T-helper 2 cell treated with Interferon-gamma antibody and Interleukin-4, amounts not matched to agents 100 ng/mL and 5 ng/mL, for 36 hours (primary cell): ENCODE results near the gene LGALS3BP. TPM values are rescaled to one million over a fixed set of nuclear protein-coding genes. Genes with fewer than 3 reads are reported as not detected.
"Not testable (repeated sequence)": the region's sequence is repeated elsewhere in the genome, so short reads cannot be mapped to it uniquely, and the experiment has no call there.

Experiments used
- intact Hi-C: fragments of 100-400 bp; cut with micrococcal nuclease; formaldehyde crosslinking; loops from one replicate; pipeline ENCODE4 v1.15.1; 2023
- total RNA-seq: library from RNA; stranded (reverse); gene quantifications from 2 replicates; pipeline ENCODE4 v1.2.3, GENCODE V29; 2022

The LGALS3BP gene
- total RNA-seq, 1 donor from 2014 or later = 147 TPM

DNA sequence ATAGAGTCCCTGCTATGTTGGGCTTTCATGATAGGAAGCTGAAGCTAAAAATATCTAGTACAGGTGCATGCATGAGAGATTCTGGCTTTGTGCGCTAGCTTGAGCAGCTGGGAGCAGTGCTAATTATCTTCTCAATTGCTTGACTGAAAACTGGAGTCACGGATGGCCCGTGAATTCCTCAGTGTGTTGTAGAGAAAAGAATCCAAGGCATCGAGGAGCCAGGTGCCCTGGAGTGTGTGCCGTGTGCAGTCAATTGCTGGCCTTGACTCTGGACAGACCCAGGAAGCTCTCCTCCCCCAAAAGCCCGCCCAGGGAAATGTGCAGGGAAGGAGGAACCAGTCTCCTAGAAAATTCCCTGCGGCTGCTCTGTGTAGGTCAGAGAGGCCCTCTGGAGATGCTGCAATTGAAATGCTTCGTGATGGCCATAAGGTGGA is 14.2 kb downstream of the LGALS3BP start:
- intact Hi-C loops = no loop called here

DNA sequence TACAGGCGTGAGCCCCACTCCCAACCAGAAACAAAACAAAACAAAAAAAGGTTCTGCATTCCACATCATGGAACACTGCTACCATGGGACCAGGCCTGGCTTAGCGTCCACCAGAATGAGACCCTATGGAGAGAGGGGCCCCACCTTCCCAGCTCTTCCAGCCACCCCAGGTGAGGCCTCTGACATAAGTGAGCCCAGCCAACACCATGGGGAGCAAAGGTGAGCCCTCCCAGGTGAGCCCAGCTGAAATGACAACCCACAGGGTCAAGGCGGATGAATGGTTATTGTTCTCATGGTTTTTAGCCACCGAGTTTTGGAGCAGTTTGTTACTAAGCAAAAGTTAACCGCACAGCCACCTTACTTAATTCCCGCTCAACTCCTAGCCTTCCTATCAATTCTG is 16.3 kb downstream of the LGALS3BP start:
- intact Hi-C loops = no loop called here

DNA sequence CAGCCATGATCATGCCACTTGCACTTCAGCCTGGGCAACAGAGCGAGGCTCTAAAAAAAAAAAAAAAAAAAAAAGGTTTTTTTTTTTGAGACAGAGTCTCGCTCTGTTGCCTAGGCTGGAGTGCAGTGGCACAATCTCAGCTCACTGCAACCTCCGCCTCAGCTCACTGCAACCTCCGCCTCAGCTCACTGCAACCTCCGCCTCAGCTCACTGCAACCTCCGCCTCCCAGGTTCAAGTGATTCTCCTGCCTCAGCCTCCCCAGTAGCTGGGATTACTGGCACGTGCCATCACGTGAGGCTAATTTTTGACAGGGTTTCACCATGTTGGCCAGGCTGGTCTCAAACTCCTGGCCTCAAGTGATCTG is 16.8 kb downstream of the LGALS3BP start:
- intact Hi-C loops = not testable (repeated sequence)

DNA sequence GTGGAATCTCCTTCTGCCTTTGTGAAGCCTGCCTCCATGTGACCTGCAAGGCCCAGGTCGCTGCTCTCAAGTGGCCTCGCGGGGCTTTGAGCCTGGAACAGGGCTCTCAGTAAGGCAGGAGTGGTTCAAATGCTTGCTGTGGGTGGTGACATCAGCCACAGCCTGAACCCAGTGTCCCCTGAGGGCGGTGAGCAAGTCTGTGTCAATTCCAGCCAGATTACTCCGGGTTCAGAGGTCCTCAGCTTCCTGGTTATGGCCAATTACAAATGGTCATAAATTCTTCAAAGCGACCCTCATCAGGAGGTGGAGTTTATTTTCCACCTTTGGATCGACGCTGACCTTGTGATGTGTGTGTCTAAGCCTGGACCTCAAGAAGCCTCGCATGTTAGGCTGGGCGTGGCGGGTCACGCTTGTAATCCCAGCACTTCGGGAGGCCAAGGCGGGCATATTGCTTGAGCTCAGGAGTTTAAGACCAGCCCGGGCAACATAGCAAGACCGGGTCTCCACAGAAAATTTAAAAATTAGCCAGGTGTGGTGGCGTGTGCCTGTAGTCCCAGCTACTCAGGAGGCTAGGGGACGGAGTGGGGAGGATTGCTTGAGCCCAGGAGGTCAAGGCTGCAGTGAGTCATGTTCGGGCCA is 17.3 kb downstream of the LGALS3BP start:
- intact Hi-C loops = no loop called here

DNA sequence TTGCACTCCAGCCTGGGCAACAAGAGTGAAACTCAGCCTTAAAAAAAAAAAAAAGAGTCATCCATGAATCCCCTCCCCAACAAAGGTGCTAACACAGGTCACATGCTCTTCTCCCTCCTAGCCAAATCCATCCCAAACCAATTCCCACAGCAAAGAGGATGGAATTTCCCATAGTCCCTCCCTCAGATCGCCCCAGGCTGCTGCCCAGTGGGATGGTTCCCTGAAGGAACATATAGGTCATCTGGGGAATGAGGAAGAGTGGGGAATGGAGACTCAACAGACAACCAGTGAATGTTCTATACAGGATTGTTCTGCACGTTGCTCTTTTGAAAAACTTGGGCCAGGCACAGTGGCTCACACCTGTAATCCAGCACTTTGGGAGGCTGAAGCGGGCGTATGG is 18.2 kb downstream of the LGALS3BP start:
- intact Hi-C loops = no loop called here

DNA sequence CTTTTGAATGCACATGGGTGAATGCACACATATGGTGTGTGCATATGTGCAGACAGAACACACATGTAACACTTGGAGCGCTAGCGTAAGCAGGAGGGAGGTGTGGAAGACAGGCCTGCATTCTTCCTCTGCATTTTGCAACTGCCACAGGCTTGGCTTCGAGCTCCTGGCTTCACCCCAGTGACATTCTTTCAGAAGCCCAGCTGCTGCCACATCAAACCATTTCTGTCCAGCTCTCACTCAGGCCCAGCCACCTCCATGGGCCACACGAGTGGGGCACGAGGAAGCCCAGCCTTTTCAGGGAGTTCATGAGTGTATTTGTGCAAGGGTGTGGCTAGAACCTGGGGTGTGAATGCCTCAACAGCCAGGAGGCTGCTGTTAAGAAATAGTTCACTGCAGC is 18.8 kb downstream of the LGALS3BP start:
- intact Hi-C loops = no loop called here

DNA sequence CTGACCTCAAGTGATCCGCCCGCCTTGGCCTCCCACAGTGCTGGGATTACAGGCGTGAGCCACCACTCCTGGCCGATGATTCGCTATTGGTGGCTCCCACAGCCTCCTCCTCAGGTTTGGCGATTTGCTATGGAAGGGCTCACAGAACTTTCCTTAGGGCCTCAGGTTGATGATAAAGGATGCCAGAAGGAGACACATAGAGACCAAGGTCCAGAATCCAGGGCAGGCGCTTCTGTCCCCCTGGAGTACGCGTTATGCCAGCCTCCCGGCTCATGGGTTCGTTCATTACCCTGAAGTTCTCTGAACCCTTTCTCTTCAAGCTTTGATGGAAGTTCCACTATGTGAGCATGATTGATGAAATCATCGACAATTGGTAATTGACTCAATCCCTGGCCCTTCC is 19.9 kb downstream of the LGALS3BP start:
- intact Hi-C loops = no loop called here

DNA sequence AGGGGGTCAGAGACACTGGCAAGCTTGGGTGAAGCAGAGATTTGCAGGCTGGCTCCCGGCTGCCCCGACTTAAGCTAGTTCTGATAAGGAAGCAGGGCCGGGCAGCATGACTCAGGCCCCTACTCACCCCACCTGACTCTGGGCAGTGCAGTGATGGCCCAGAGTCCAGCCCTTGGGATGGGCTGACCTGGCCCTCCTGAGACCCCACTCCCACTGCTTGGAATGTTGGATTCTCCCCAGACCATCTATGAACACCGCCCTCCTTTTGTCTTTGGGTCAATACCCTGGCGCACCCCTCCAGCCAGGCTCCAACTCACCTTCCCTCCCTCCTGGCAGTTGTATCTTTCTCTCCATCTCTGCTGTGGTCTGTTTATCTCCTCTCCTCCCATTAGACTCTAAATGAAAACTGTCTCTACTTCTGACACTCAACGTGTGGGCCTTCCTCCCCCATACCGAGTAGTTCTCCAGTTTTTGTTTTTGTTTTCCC is 21.0 kb downstream of the LGALS3BP start:
- intact Hi-C loops = no loop called here

DNA sequence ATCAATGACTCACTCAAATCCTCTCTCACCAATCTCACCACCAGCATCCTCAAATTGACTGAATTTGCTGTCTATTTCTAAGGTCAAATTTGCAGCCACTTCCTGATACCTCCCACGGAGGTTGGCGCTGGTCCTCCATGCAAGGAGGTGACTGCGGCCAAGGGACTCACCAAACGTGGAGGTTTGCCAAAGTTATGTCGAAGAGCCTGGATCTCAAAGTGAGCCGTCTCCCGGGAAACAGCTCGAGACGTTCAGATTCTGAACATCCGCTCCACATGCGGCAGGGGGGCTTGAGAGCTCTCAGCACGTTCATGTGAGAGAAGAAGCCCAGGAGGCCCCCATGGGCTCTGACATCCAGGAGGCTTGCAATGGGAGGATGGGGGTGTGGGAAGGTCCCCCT is 22.6 kb downstream of the LGALS3BP start:
- intact Hi-C loops = no loop called here

DNA sequence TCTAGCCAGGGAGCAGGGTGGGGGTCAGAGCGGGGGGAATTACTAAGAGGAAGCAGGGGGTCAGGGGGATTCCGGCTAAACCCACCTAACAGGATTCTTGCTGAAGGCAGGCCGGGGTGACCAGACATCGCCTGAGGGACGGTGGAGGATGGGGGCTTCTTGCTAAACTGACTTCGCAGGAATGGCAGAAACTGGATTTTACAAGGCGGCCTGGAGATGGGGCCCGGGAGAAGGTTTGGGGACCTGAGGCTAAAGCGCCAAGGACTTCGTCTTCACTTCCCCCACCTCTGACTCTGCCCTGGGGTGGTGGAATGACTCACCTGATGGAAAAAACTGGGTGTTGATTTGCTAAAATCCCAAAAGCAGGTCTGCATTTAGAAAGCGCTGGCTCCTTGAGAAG is 23.5 kb downstream of the LGALS3BP start:
- intact Hi-C loops = no loop called here

DNA sequence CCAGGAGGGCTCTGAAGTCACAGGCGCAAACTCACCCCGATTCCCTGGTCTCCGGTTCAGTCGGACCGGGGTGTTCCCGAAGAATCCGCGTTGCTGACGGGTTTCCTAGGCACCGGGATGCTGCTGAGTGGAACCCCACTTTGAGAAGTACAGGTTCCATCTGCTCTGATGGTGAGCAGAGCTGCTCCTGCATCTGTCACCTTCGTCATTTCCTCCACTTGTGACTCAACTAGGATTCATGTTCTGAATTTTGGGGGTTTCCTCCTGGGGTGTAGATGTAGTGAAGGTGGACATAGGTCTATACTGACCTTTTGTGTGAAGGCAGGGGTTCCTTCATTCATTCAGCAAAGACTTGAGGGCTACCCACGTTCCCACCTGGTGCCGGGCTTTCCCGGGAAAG is 25.0 kb downstream of the LGALS3BP start:
- intact Hi-C loops = no loop called here

DNA sequence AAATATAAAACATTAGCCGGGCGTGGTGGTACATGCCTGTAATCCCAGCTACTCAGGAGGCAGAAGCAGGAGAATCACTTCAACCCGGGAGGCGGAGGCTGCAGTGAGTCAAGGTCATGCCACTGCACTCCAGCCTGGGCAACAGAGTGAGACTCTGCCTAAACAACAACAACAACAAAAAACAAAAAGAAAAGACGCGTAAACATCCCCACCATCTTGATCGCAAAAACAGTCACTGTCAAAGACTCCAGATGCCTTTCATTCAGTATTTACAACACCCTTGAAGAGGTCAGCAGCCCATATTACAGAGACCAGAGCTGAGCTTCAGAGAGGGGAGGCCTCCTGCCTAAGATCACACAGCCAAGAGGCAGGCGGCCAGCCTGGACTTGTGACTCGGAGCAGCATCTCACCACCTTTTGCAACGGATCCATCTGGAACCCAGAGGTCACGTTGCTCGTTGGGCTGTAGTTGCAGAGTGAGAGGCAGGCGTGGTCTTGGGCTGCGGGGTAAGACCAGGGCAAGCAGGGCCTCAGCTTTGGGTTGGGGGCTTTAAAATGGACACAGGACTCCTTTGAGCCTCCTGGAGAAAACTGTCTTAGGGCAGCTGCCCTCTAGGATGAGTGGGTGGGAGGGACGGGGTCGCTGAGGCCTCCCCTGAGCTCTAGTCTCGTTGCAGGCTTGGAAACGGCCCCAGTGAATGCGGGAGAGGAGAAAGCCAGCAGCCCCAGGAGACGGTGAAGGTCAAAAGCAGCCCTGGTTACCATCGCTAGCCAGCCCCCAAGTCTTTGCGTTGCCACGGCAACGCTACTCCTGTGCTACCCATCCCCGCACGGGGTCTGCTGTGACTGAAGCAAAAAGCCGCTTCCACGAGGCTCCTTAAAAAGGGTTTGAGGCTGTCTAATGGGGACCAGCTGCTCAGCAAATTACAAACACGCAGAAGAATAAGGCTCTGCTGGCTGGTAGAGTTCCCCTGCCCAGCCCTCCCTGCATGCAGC is 26.1 kb downstream of the LGALS3BP start:
- intact Hi-C loops = no loop called here

DNA sequence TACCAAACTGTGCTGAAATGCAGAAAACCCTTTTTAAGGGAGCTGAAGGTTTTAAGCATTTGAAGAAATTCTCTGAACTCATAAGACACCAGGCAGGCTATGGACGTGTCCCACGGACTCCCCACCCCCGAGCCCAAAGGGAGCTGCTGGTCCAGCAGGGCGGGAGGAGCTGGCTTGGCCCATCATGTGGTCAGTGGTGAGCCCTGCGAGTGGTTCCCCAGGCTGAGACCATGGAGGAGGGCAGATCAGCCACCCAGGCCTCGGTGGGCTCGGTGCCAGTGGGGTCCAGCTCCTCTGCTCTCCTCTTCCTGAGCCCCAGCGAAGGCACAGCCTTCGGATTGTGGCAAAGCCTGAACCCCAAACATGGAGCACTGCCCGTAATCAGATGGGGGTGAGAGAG is 27.0 kb downstream of the LGALS3BP start:
- intact Hi-C loops = no loop called here

DNA sequence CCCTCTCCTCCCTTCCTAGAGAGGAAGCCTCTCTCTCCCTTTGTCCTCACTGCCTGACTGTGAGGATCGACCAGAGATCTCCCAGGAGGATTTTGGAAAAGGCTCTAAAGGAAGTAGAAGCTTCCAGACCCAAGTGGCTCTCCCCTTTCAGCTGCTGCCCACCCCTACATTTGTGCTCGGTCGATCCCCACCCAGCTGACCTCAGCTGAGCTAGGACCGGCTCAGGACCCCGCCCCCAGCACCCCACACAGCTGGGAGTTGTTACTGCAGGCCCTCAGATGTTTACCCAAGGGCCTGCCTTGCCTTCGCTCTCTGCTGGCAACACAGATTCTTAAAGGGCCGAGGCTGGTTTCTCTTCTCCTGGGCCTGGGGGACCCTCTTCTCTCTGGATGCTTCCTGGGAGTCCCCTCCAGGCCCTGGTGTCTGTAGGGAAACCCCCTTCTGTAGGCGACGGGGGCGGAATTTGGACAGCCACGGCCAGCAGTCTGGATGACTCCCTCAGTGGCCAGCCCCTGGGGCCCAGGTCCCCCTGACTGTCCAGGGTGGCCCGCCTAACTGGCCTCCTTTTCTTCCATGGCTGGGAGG is 27.7 kb downstream of the LGALS3BP start:
- intact Hi-C loops = no loop called here

DNA sequence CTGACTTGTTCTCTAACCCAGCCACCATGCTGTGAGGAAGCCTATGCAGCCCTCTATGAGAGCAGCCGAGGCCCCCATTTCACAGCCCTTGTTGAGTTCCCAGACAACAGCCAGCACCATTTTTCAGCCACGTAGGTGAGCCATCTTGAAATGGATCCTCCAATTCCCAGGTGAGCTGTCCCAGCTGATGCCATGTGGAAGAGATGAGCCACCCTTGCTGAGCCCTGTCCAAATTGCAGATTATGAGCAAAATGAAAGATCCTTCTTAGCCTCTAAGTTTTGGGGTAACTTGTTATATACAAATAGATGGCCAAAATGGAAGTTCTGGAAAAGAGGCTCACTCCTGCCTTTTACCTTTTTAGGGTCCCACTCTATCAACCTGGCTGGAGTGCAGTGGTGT is 28.9 kb downstream of the LGALS3BP start:
- intact Hi-C loops = no loop called here

DNA sequence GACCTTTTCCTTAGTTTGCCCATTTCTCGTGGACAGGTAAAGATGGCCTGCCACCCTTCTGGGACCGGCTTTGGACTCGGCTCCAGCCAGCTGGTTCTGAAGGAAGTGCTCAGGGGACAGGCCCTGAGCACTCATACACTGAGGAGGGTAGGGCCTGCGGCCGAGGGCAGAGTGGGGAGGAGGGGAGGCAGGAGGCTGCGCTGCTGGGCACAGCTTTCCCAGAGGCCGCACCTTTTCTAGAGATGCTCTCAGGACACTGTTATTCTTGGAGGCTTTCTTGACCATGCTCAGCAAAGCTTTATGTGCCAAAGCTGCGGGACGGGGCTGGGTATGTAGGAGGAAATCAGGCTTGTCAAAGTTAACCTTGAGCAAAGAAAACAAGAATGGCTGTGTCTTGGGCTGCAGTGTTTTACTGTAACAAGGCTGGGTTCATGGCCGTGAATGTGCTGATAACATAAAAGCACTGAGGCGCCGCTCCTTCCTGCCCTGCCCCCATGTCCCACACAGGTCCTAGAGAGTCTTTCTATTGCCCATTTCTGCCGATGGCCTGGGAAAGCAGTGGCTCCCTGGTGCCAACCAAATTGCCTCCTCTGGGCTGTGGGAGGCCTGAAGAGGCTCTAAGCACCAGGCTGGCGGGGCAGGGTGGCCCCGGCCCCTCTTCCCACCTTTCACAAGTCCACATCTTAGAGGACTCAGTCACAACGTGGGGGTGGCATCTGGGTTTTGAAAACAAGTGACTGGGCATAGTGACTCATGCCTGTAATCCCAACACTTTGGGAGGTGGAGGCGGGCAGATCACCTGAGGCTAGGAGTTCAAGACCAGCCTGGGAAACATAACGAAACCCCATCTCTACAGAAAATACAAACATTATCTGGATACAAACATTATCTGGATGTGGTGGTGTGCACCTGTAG is 32.2 kb downstream of the LGALS3BP start:
- intact Hi-C loops = no loop called here

DNA sequence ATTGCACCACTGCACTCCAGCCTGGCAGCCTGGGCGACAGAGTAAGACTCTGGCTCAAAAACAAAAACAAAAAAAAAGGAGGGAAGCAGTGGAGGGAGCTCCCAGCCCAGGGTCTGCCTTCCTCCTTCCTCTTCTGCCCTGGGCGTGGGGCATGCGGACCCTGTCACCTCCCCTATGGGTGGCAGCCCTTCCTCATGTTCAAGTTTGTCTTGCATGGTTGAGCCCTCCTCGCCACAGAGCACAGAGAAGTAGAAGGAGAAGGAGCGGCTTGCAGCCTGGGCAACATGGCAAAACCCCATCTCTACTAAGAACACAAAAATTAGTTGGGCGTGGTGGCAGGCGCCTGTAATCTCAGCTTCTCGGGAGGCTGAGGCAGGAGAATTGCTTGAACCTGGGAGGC is 33.1 kb downstream of the LGALS3BP start:
- intact Hi-C loops = no loop called here

DNA sequence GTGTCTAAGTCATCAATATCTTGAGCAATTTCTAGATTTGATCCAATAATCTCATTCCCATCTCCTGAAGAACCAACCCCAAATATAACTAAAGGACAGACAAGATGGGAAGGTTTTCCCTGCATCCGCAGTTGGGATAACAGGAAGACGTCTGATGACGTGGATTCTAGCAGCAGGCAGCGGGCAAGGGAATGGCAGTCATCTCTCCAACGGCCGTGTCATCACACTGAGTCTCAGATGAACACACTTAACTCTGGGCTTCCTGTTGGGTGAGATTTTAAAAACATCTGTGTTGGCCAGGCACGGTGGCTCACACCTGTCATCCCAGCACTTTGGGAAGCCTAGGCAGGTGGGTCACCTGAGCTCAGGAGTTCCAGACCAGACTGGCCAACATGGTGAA is 33.6 kb downstream of the LGALS3BP start:
- intact Hi-C loops = no loop called here

DNA sequence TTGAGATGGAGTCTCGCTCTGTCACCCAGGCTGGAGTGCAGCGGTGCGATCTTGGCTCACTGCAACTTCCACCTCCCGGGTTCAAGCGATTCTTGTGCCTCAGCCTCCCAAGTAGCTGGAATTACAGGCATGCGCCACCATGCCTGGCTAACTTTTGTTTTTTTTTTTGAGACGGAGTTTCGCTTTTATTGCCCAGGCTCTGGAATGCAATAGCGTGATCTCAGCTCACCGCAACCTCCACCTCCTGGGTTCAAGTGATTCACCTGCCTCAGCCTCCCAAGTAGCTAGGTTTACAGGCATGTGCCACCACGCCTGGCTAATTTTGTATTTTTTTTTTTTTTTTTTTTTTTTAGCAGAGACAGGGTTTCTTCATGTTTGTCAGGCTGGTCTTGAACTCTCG is 34.3 kb downstream of the LGALS3BP start:
- intact Hi-C loops = not testable (repeated sequence)

DNA sequence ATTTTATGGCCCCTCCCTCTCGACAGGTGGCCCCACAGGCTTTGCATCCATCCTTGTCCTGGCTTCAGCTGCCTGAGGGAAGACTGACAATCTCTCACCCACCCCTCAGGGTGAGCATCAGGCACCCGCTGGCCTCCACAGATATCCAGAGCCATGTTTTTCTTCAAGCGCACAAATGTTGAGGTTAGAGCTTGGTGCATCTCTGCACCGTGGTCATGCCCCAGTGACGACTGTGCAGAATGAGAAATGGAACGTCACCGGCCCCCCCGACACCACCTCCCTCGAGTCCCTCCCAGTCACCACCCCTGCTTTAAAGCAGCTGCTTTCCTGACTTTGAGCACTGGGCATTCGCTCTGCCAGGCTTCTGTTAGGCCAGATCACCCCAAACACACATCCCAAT is 34.8 kb downstream of the LGALS3BP start:
- intact Hi-C loops = no loop called here

DNA sequence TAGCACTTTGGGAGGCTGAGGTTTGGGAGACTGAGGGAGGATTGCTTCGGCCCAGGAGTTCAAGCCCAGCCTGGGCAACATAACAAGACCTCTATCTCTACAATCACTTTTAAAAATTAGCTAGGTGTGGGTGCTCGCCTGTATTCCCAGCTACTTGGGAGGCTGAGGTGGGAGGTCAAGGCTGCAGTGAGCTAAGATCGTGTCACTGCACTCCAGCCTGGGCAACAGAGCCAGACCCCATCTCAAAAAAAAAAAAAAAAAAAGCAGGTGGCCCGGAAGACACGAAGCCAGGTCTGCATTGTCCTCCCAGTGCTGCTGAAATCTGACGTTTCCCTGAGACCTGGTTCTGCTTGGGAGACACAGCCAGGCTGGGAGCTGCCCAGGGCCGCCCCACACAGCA is 35.7 kb downstream of the LGALS3BP start:
- intact Hi-C loops = no loop called here
